ENCODE results near the gene ST6GAL1. TPM values are rescaled to one million over a fixed set of nuclear protein-coding genes. Genes with fewer than 3 reads are reported as not detected.
A peak's percentile ranks its signal among the peaks of the same experiment; 100 is the strongest.

ST6GAL1 gene
- total RNA-seq, 1 donor from 2014 or later, result 16.7 TPM

- Histone ChIP-seq H3K9me3 (ENCODE audit: control insufficient read depth in 3 of 3, low read length in 3 of 3) (no peaks in the 10 kb centered on the region), H3K4me3 (ENCODE audit: low read length in 3 of 3) (no peak overlapping the region), H3K36me3 (ENCODE audit: control insufficient read depth in 3 of 3, insufficient read depth in 3 of 3, low read length in 3 of 3) (no peaks in the 10 kb centered on the region), H3K27ac (ENCODE audit: low read depth, low read length) (no peak overlapping the region), H3K27me3 (ENCODE audit: control insufficient read depth in 3 of 3, insufficient read depth in 3 of 3, low read length in 3 of 3) (no peaks in the 10 kb centered on the region), H3K4me1 (ENCODE audit: control insufficient read depth in 3 of 3, insufficient read depth in 3 of 3, low read length in 3 of 3) (peaks cover 0 to 3% (median 0%) of the 10 kb centered on the region in 3 donors), H3K9ac (ENCODE audit: low read depth in 1 of 3, low read length in 3 of 3) (no peak overlapping the region)
These were observed 156.5 kb downstream of the ST6GAL1 start for GRCh38 chr3:187086831-187087230.

DNA sequence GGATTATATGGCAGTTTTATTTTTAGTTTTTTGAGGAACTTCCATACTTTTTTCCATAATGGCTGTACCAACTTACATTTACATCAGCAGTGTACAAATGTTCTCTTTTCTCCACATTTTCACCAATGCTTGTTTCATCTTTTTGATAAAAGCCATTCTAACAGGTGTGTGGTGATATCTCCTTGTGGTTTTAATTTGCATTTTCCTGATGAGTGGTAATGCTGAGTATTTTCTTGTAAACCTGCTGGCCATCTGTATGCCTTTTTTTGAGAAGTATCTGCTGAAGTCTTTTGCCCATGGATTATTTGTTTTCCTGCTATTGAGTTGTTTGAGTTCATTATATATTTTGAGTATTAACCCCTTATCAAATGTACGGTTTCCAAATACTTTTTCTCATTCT, 158.4 kb downstream of the ST6GAL1 start:
- Histone ChIP-seq H3K4me3 (ENCODE audit: low read length in 3 of 3) (no peak overlapping the region), H3K27ac (ENCODE audit: low read depth, low read length) (no peak overlapping the region), H3K4me1 (ENCODE audit: control insufficient read depth in 3 of 3, insufficient read depth in 3 of 3, low read length in 3 of 3) (peaks cover 0 to 3% (median 0%) of the 10 kb centered on the region in 3 donors), H3K36me3 (ENCODE audit: control insufficient read depth in 3 of 3, insufficient read depth in 3 of 3, low read length in 3 of 3) (no peaks in the 10 kb centered on the region), H3K9ac (ENCODE audit: low read depth in 1 of 3, low read length in 3 of 3) (no peak overlapping the region), H3K9me3 (ENCODE audit: control insufficient read depth in 3 of 3, low read length in 3 of 3) (no peaks in the 10 kb centered on the region), H3K27me3 (ENCODE audit: control insufficient read depth in 3 of 3, insufficient read depth in 3 of 3, low read length in 3 of 3) (no peaks in the 10 kb centered on the region)

DNA sequence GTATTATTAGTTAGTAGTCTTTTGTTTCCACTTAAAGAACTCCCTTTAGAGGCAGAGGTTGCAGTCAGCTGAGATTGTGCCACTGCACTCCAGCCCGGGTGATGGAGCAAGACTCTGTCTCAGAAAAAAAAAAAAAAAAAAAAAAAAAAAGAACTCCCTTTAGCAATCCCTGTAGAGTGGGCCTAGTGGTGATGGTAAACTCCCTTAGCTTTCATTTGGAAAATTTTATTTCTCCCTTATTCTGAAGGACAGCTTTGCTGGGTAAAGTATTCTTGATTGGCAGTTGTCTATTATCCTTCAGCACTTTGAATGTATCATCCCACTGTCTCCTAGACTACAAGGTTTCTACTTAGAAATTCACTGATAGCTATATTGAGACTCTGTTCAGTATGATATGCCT, 163.0 kb downstream of the ST6GAL1 start:
- H3K27ac ChIP-seq (ENCODE audit: low read depth, low read length), result no peak overlapping the region
- no peak overlapping the region for H3K9ac ChIP-seq (ENCODE audit: low read depth in 1 of 3, low read length in 3 of 3)
- H3K27me3 ChIP-seq (ENCODE audit: control insufficient read depth in 3 of 3, insufficient read depth in 3 of 3, low read length in 3 of 3), result no peaks in the 10 kb centered on the region
- no peaks in the 10 kb centered on the region for H3K36me3 ChIP-seq (ENCODE audit: control insufficient read depth in 3 of 3, insufficient read depth in 3 of 3, low read length in 3 of 3)
- no peaks in the 10 kb centered on the region for H3K4me1 ChIP-seq (ENCODE audit: control insufficient read depth in 3 of 3, insufficient read depth in 3 of 3, low read length in 3 of 3)
- H3K4me3 ChIP-seq (ENCODE audit: low read length in 3 of 3), result no peak overlapping the region
- H3K9me3 ChIP-seq (ENCODE audit: control insufficient read depth in 3 of 3, low read length in 3 of 3), result peaks cover 0 to 3% (median 0%) of the 10 kb centered on the region in 3 donors

GRCh38 chr3:187098923-187099512, 168.7 kb downstream of the ST6GAL1 start:
- Histone ChIP-seq H3K9me3 (ENCODE audit: control insufficient read depth in 3 of 3, low read length in 3 of 3) (peaks cover 0 to 3% (median 0%) of the 10 kb centered on the region in 3 donors), H3K4me1 (ENCODE audit: control insufficient read depth in 3 of 3, insufficient read depth in 3 of 3, low read length in 3 of 3) (peaks cover 10 to 16% (median 13%) of the 10 kb centered on the region in 3 donors), H3K36me3 (ENCODE audit: control insufficient read depth in 3 of 3, insufficient read depth in 3 of 3, low read length in 3 of 3) (no peaks in the 10 kb centered on the region), H3K4me3 (ENCODE audit: low read length in 3 of 3) (no peak overlapping the region), H3K27me3 (ENCODE audit: control insufficient read depth in 3 of 3, insufficient read depth in 3 of 3, low read length in 3 of 3) (no peaks in the 10 kb centered on the region), H3K27ac (ENCODE audit: low read depth, low read length) (no peak overlapping the region), H3K9ac (ENCODE audit: low read depth in 1 of 3, low read length in 3 of 3) (no peak overlapping the region)

- H3K4me3 ChIP-seq (ENCODE audit: low read length in 3 of 3), result peak overlapping the region; percentile 22 to 63 (median 60)
- H3K9ac ChIP-seq (ENCODE audit: low read depth in 1 of 3, low read length in 3 of 3), result peak overlapping the region; percentile 15 to 69 (median 41)
- peak overlapping the region; percentile 46 for H3K27ac ChIP-seq (ENCODE audit: low read depth, low read length)
- H3K9me3 ChIP-seq (ENCODE audit: control insufficient read depth in 3 of 3, low read length in 3 of 3), result peaks cover 0 to 3% (median 0%) of the 10 kb centered on the region in 3 donors
- no peaks in the 10 kb centered on the region for H3K27me3 ChIP-seq (ENCODE audit: control insufficient read depth in 3 of 3, insufficient read depth in 3 of 3, low read length in 3 of 3)
- peaks cover 10 to 16% (median 16%) of the 10 kb centered on the region in 3 donors for H3K4me1 ChIP-seq (ENCODE audit: control insufficient read depth in 3 of 3, insufficient read depth in 3 of 3, low read length in 3 of 3)
- H3K36me3 ChIP-seq (ENCODE audit: control insufficient read depth in 3 of 3, insufficient read depth in 3 of 3, low read length in 3 of 3), result no peaks in the 10 kb centered on the region
These were observed 171.1 kb downstream of the ST6GAL1 start for GRCh38 chr3:187101184-187102072.

GRCh38 chr3:187102073-187102634, 171.8 kb downstream of the ST6GAL1 start:
- peak overlapping the region; percentile 46 for H3K27ac ChIP-seq (ENCODE audit: low read depth, low read length)
- H3K4me1 ChIP-seq (ENCODE audit: control insufficient read depth in 3 of 3, insufficient read depth in 3 of 3, low read length in 3 of 3), result peaks cover 10 to 16% (median 16%) of the 10 kb centered on the region in 3 donors
- H3K27me3 ChIP-seq (ENCODE audit: control insufficient read depth in 3 of 3, insufficient read depth in 3 of 3, low read length in 3 of 3), result no peaks in the 10 kb centered on the region
- peak overlapping the region; percentile 15 to 69 (median 41) for H3K9ac ChIP-seq (ENCODE audit: low read depth in 1 of 3, low read length in 3 of 3)
- no peaks in the 10 kb centered on the region for H3K36me3 ChIP-seq (ENCODE audit: control insufficient read depth in 3 of 3, insufficient read depth in 3 of 3, low read length in 3 of 3)
- peaks cover 0 to 2% (median 0%) of the 10 kb centered on the region in 3 donors for H3K9me3 ChIP-seq (ENCODE audit: control insufficient read depth in 3 of 3, low read length in 3 of 3)
- H3K4me3 ChIP-seq (ENCODE audit: low read length in 3 of 3), result peak overlapping the region; percentile 22 to 63 (median 60)

DNA sequence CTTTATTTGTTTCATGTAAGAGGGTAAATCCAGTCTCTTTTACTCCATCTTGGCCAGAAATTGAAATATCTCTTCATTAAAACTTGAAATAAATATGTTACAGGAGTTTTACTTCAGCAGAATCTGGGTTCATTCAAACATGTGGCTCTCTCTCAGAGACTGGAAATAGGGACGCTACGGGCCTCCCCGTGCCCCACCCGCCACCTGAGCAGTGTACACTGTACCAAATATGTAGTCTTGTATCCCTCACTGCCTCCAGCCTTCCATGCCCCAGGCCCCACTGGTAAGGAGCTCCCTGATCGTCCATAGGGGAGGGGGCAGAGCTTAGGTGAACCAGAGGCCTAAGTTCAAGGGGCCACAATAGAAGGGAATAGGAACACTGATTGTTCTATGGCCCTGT, 172.9 kb downstream of the ST6GAL1 start:
- H3K9me3 ChIP-seq (ENCODE audit: control insufficient read depth in 3 of 3, low read length in 3 of 3), result no peaks in the 10 kb centered on the region
- H3K4me1 ChIP-seq (ENCODE audit: control insufficient read depth in 3 of 3, insufficient read depth in 3 of 3, low read length in 3 of 3), result peaks cover 10 to 16% (median 16%) of the 10 kb centered on the region in 3 donors
- H3K27me3 ChIP-seq (ENCODE audit: control insufficient read depth in 3 of 3, insufficient read depth in 3 of 3, low read length in 3 of 3), result no peaks in the 10 kb centered on the region
- no peaks in the 10 kb centered on the region for H3K36me3 ChIP-seq (ENCODE audit: control insufficient read depth in 3 of 3, insufficient read depth in 3 of 3, low read length in 3 of 3)
- H3K4me3 ChIP-seq (ENCODE audit: low read length in 3 of 3), result no peak overlapping the region
- H3K9ac ChIP-seq (ENCODE audit: low read depth in 1 of 3, low read length in 3 of 3), result no peak overlapping the region
- no peak overlapping the region for H3K27ac ChIP-seq (ENCODE audit: low read depth, low read length)

GRCh38 chr3:187104342-187104741, 174.0 kb downstream of the ST6GAL1 start:
- Histone ChIP-seq H3K27me3 (ENCODE audit: control insufficient read depth in 3 of 3, insufficient read depth in 3 of 3, low read length in 3 of 3) (no peaks in the 10 kb centered on the region), H3K4me1 (ENCODE audit: control insufficient read depth in 3 of 3, insufficient read depth in 3 of 3, low read length in 3 of 3) (peaks cover 10 to 16% (median 16%) of the 10 kb centered on the region in 3 donors), H3K27ac (ENCODE audit: low read depth, low read length) (peak overlapping the region; percentile 1), H3K36me3 (ENCODE audit: control insufficient read depth in 3 of 3, insufficient read depth in 3 of 3, low read length in 3 of 3) (no peaks in the 10 kb centered on the region), H3K9ac (ENCODE audit: low read depth in 1 of 3, low read length in 3 of 3) (no peak overlapping the region), H3K4me3 (ENCODE audit: low read length in 3 of 3) (no peak overlapping the region), H3K9me3 (ENCODE audit: control insufficient read depth in 3 of 3, low read length in 3 of 3) (no peaks in the 10 kb centered on the region)

GRCh38 chr3:187104933-187105332, 174.6 kb downstream of the ST6GAL1 start:
- H3K4me3 ChIP-seq (ENCODE audit: low read length in 3 of 3), result peak overlapping the region in 1 of 3 donors; percentile 44
- H3K4me1 ChIP-seq (ENCODE audit: control insufficient read depth in 3 of 3, insufficient read depth in 3 of 3, low read length in 3 of 3), result peaks cover 10 to 16% (median 16%) of the 10 kb centered on the region in 3 donors
- H3K9me3 ChIP-seq (ENCODE audit: control insufficient read depth in 3 of 3, low read length in 3 of 3), result no peaks in the 10 kb centered on the region
- no peaks in the 10 kb centered on the region for H3K27me3 ChIP-seq (ENCODE audit: control insufficient read depth in 3 of 3, insufficient read depth in 3 of 3, low read length in 3 of 3)
- peak overlapping the region; percentile 1 for H3K27ac ChIP-seq (ENCODE audit: low read depth, low read length)
- H3K36me3 ChIP-seq (ENCODE audit: control insufficient read depth in 3 of 3, insufficient read depth in 3 of 3, low read length in 3 of 3), result no peaks in the 10 kb centered on the region
- peak overlapping the region in 1 of 3 donors; percentile 3 for H3K9ac ChIP-seq (ENCODE audit: low read depth in 1 of 3, low read length in 3 of 3)

Data from skeletal muscle tissue (tissue), 4 donors.